Astrocyte of the spinal cord (primary cell): ENCODE measurements around the gene AHNAK2.
"Not testable (repeated sequence)": the region's sequence is repeated elsewhere in the genome, so short reads cannot be mapped to it uniquely, and the experiment has no call there.

Experiments
- DNase-seq: peaks from one replicate; pipeline ENCODE4 v3.0.0; 2011; ENCODE audit warnings: low read depth, low spot score
- H3K4me3 ChIP-seq: 2 replicates; pipeline ENCODE4 v1.5.1; 2011; ENCODE audit warnings: low read depth, mild to moderate bottlenecking, low read length, moderate library complexity
- in situ Hi-C: cut with HindIII; loops from 2 replicates; pipeline ENCODE4 v1.10.0; 2017; ENCODE audit warnings: low sequenced_read_pairs
- TF ChIP-seq, protein P1 (sequence below): IDR thresholded peaks from 2 replicates; pipeline ENCODE4 v1.5.1; 2012; ENCODE audit warnings: low read depth, mild to moderate bottlenecking, low read length, inconsistent platforms

The AHNAK2 gene

GRCh38 chr14:104913435-104913834 is 64.7 kb downstream of the AHNAK2 start:
- no peak overlapping the region for H3K4me3 ChIP-seq
- DNase-seq: no peak
- in situ Hi-C loops: no loop called here
- TF ChIP-seq, protein P1, sequence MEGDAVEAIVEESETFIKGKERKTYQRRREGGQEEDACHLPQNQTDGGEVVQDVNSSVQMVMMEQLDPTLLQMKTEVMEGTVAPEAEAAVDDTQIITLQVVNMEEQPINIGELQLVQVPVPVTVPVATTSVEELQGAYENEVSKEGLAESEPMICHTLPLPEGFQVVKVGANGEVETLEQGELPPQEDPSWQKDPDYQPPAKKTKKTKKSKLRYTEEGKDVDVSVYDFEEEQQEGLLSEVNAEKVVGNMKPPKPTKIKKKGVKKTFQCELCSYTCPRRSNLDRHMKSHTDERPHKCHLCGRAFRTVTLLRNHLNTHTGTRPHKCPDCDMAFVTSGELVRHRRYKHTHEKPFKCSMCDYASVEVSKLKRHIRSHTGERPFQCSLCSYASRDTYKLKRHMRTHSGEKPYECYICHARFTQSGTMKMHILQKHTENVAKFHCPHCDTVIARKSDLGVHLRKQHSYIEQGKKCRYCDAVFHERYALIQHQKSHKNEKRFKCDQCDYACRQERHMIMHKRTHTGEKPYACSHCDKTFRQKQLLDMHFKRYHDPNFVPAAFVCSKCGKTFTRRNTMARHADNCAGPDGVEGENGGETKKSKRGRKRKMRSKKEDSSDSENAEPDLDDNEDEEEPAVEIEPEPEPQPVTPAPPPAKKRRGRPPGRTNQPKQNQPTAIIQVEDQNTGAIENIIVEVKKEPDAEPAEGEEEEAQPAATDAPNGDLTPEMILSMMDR: no peak

DNA sequence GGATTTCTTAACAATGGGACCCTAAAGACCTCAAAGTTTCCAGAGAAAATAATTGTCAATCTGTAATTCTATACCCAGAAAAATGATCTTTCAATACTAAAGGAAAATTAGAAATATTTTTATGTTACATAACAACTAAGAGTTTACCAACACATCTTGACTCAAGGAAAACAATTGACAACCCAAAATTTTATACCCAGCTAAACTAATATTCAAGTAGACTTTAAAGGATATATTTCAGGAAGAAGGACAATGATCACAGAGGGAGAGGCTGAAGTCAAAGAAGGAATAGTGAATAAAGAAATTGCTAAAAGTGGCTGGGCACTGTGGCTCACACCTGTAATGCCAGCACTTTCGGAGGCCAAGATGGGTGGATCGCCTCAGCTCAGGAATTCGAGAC is 66.1 kb downstream of the AHNAK2 start:
- no peak overlapping the region for H3K4me3 ChIP-seq
- DNase-seq: no peak
- TF ChIP-seq, protein P1: no peak
- in situ Hi-C loops: no loop called here

- DNase-seq: no peak
- in situ Hi-C loops: no loop called here
- no peak overlapping the region for H3K4me3 ChIP-seq
Measured at GRCh38 chr14:104908303-104908702, 69.9 kb downstream of the AHNAK2 start.

DNA sequence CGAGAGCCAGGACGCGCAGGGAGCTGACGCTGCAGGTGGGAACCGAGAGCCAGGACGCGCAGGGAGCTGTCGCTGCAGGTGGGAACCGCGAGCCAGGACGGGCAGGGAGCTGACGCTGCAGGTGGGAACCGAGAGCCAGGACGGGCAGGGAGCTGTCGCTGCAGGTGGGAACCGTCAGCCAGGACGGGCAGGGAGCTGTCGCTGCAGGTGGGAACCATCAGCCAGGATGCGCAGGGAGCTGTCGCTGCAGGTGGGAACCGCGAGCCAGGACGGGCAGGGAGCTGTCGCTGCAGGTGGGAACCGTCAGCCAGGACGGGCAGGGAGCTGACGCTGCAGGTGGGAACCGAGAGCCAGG is 72.6 kb downstream of the AHNAK2 start:
- in situ Hi-C loops, H3K4me3 ChIP-seq, DNase-seq: not testable (repeated sequence)

More at GRCh38 chr14:104908303-104908702, 69.9 kb downstream of the AHNAK2 start:
- TF ChIP-seq, protein P1: no peak

DNA sequence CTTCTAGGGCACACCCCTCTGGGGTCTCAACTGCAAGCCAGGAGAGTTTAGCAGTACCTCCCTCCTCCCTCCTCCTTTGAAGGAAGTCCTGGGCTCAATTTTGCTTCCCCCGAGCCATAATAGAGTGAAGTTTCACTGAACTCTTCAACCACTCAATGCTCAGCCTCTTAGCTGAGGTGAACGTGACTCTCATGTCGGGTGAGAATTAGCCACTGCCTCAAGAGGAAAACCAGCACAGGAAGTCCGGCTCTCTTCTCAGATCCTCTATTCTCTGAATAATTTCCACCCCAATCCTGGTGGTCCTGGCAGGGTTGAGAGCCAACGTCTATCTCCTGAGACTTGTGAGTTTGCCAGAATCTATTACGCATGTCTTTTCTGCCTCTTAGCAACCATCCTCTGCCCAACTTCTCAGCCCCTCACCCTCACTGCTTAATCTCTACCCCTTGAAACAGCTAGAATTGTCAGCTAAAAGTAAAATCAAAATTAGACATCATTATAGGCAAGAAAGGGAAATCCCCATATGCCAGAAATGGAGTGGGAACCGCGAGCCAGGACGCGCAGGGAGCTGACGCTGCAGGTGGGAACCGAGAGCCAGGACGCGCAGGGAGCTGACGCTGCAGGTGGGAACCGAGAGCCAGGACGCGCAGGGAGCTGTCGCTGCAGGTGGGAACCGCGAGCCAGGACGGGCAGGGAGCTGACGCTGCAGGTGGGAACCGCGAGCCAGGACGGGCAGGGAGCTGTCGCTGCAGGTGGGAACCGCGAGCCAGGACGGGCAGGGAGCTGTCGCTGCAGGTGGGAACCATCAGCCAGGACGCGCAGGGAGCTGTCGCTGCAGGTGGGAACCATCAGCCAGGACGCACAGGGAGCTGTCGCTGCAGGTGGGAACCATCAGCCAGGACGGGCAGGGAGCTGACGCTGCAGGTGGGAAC is 73.3 kb downstream of the AHNAK2 start:
- in situ Hi-C loops, H3K4me3 ChIP-seq, DNase-seq: not testable (repeated sequence)

- in situ Hi-C loops: no loop called here
- TF ChIP-seq, protein P1: no peak
- no peak for DNase-seq
- no peak overlapping the region for H3K4me3 ChIP-seq
Measured at GRCh38 chr14:104903990-104904389, 74.2 kb downstream of the AHNAK2 start.

- TF ChIP-seq, protein P1: no peak
- in situ Hi-C loops: no loop called here
- H3K4me3 ChIP-seq: no peak overlapping the region
- no peak for DNase-seq
Measured at GRCh38 chr14:104900639-104901512, 77.3 kb downstream of the AHNAK2 start.
